HG03103 (cell line): ENCODE measurements around the gene LIPT1.
"Not testable (repeated sequence)": the region's sequence is repeated elsewhere in the genome, so short reads cannot be mapped to it uniquely, and the experiment has no call there.

Source experiments
- ATAC-seq: cut with Tn5 transposase; IDR thresholded peaks from one replicate; pipeline ENCODE4 v1.9.1; 2021; ENCODE audit warnings: low read depth; ENCODE audit not compliant: unreplicated experiment

Gene LIPT1

DNA sequence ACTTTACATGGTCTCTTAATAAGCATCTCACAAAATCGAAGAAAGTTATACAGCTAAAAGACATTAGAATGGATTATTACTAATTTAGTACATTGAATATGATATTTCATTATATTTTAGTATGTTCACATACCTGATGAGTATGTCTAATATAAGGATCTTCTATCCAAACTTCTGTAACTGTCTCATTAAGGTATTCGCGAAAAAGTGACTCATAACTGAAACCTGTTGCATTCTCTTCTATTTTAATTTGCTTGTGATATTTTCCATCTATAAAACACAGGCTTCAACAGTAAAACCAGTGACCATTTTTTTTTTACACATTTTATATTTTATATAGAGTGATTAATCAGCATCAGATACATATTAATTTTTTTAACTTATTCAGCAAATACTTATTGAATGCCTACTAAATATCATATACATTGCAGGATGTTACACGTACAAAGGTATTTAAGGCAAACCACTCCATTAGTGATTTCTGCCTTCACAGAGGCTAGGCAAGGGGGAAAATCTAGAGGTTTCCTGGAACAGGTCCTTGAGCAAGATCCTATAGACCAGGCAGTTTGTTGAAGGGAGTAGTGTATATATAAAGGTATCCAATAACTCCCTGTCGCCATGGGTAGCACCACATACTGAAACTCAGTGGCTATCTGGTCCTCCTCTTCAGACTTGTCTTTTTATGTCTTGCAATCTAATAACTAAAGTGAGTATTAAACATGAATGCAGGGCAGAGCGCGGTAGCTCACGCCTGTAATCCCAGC, 16.8 kb downstream of the LIPT1 start:
- ATAC-seq = no peak

GRCh38 chr2:99180755-99181623, 26.2 kb downstream of the LIPT1 start, which contains the start of the genes MITD1 and MRPL30:
Gene MITD1 (minus strand): TSS chr2:99181058. CDS start chr2:99180981, 77 bp downstream.
Gene MRPL30 (plus strand): TSS chr2:99181184. CDS start chr2:99186204, 5,020 bp downstream.
- peak; percentile 66 for ATAC-seq

GRCh38 chr2:99181624-99182000, 26.8 kb downstream of the LIPT1 start:
- no peak for ATAC-seq

DNA sequence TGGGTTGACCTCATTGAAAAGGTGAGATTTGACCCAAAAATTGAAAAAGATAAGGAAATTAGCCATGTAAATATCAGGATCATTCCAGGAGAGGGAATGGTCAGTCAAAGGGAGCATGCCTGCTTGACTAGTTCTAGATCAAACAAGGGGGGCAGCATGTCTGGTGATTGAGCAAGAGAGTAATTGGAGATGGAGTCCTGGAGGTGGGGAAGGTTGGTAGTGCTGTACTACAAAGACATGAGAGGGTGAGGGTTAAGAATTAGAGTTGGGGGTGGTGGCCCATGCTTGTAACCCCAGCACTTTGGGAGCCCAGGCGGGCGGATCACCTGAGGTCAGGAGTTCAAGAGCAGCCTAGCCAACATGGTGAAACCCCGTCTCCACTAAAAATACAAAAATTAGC, 28.3 kb downstream of the LIPT1 start:
- no peak for ATAC-seq

DNA sequence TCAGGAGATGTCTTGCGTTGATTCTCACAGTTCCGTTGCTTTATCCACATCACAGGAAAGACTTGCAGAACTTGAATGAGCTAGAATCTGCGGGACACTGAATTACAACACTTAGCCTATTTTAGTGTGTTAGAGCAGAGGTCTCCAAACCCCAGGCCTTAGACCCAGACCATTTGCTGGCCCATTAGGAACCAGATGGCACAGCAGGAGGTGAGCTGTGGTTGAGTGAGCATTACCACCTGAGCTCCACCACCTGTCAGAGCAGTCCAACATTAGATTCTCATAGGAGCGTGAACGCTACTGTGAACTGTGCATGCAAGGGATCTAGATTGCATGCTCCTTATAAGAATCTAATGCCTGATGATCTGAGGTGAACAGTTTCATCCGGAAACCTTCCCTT, 30.0 kb downstream of the LIPT1 start:
- ATAC-seq = no peak

DNA sequence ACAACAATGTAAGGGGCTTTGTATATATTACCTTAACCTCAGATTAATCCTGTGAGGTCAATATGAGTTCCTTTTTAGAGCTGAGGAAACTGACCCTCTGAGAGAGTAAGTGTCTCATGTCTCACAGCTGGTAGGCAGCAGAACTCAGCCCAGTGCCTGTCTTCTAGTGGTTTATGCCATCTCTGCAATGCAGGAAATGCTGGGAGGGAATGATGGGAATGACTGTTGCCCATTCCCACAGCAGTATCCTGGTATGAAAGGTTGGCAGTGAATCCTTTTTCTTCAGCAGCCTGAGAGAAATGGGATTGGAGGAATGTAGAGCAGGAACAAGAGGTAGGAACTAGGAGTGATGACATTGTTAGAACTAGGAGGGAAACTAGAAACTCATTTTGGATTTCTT, 32.2 kb downstream of the LIPT1 start:
- no peak for ATAC-seq

GRCh38 chr2:99188357-99188756, 33.6 kb downstream of the LIPT1 start:
- ATAC-seq = no peak

GRCh38 chr2:99190548-99190947, 35.8 kb downstream of the LIPT1 start:
- no peak for ATAC-seq

- not testable (repeated sequence) for ATAC-seq
Observed at GRCh38 chr2:99192364-99192763, 37.6 kb downstream of the LIPT1 start.

DNA sequence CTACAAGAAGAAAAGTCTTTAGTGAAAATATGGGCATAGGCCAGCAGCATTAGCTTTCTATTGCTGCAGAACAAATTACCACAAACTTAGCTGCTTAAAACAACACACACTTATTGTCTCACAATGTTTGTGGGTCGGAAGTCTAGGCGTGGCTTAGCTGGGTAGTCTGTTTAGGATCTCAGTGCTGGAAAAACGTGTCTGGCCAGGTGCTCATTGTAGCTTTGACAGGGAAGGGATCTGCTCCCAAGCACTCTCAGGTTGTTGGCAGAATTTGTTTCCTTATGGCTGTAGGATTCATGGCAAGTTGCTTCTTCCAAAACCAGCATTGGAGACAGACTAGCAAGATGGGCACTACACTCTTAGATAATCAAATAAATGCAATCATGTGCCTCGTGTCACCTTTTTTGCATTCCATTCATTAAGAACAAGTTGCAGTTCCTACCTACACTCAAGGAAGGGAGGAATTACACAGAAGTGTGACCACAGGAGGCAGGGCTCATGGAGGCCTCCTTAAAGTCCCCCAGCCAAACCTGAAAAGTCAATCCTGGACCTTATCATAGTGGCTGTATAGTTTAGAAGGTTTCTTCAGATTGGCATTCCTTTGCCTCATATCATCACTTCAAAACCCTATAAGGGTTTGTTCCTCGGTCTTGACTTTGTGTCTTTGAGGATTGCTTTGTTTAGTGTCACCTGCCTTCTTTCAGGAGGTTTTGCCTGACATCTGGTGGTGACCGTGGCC, 43.5 kb downstream of the LIPT1 start:
- no peak for ATAC-seq

- ATAC-seq = no peak
Observed at GRCh38 chr2:99200076-99200800, 45.5 kb downstream of the LIPT1 start.

DNA sequence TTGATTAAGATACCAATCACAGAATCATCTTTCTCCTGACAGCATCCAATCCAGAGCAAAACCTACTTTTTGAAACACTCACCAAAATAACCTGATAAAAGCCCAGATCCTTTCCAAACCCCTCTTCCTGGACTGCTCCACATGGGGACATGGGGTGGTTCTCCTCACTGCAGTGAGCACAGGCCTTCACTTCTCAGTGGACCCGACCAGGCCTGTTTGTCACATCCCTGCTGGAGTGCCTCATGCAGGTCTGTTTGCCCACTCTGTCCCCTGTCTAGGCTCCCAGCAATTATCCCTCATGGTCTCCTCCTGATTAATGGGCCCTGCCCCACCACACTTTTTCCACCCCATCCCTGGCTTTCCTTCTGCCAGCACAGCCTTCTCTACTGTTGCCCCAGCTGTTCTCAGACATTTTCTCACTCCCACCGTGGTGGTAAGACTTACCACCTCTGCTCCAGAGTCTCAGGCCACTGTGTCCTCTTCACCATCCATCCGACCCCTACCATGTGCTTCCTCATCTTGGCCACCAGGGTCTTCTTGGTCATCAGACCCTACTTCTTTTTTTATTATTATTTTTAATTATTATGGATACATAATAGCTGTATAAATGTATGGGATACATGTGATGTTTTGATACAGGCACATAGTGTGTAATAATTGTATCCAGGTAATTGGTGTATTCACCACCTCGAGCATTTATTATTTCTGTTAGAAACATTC, 47.4 kb downstream of the LIPT1 start:
- ATAC-seq = no peak

- ATAC-seq = no peak
Observed at GRCh38 chr2:99205491-99205890, 50.7 kb downstream of the LIPT1 start.
